CD4-positive, alpha-beta memory T cell (primary cell): ENCODE results near the gene DYSF. TPM values are rescaled to one million over a fixed set of nuclear protein-coding genes. Genes with fewer than 3 reads are reported as not detected.

ENCODE experiments used
- CTCF ChIA-PET: fragments of 350-600 bp; sonication (Branson Sonifier 250); formaldehyde crosslinking; loops from one replicate; lab custom pipeline; 2021; ENCODE audit warnings: inconsistent platforms; ENCODE audit not compliant: partially characterized antibody; lab: Charles Lee
- POLR2A ChIA-PET: fragments of 350-600 bp; sonication (Branson Sonifier 250); formaldehyde crosslinking; loops from one replicate; lab custom pipeline; 2021; ENCODE audit not compliant: partially characterized antibody; lab: Charles Lee
- DNase-seq, 5 donors: peaks; one replicate each; pipeline versions ENCODE4 v3.0.0 to v3.0.0-alpha.2; 2020 to 2022; ENCODE audit warnings: mixed read lengths in 1 of 5
- H3K27ac ChIP-seq: one replicate; pipeline ENCODE4 v1.7.0; 2013; ENCODE audit warnings: low read depth, low read length
- H3K27me3 ChIP-seq: 2 replicates; pipeline ENCODE4 v1.7.0; 2013; ENCODE audit warnings: mild to moderate bottlenecking, low read length, moderate library complexity; ENCODE audit not compliant: insufficient read depth
- H3K36me3 ChIP-seq: 2 replicates; pipeline ENCODE4 v1.7.0; 2013; ENCODE audit warnings: mild to moderate bottlenecking, low read length, moderate library complexity; ENCODE audit not compliant: insufficient read depth
- H3K4me1 ChIP-seq: 2 replicates; pipeline ENCODE4 v1.7.0; 2013; ENCODE audit warnings: mild to moderate bottlenecking, low read length, moderate library complexity; ENCODE audit not compliant: insufficient read depth
- H3K4me3 ChIP-seq, 2 donors: one replicate each; pipeline ENCODE4 v1.7.0; 2013; ENCODE audit warnings: low read length in 2 of 2, mild to moderate bottlenecking in 1 of 2
- H3K9me3 ChIP-seq, 2 donors: one replicate each; pipeline ENCODE4 v1.7.0; 2013; ENCODE audit warnings: low read length in 2 of 2, control low read depth in 1 of 2; ENCODE audit not compliant: control insufficient read depth in 1 of 2
- H3K27ac Mint-ChIP-seq, 7 donors: one replicate each; pipeline ENCODE4 v1.8.0; 2020 to 2021; ENCODE audit warnings: mixed read lengths in 7 of 7, mild to moderate bottlenecking in 6 of 7, inconsistent platforms in 3 of 7, moderate library complexity in 3 of 7
- H3K27me3 Mint-ChIP-seq, 2 donors: one replicate each; pipeline ENCODE4 v1.8.0; 2020 to 2021; ENCODE audit warnings: mixed read lengths in 2 of 2
- H3K36me3 Mint-ChIP-seq, 2 donors: one replicate each; pipeline ENCODE4 v1.8.0; 2020 to 2021; ENCODE audit warnings: mixed read lengths in 2 of 2, inconsistent platforms in 1 of 2, mild to moderate bottlenecking in 1 of 2
- H3K4me1 Mint-ChIP-seq, 4 donors: one replicate each; pipeline ENCODE4 v1.8.0; 2020 to 2021; ENCODE audit warnings: mixed read lengths in 4 of 4, mild to moderate bottlenecking in 1 of 4
- H3K4me3 Mint-ChIP-seq, 8 donors: one replicate each; pipeline ENCODE4 v1.8.0; 2020 to 2021; ENCODE audit warnings: mixed read lengths in 8 of 8, mild to moderate bottlenecking in 7 of 8, moderate library complexity in 6 of 8, inconsistent platforms in 3 of 8
- H3K9me3 Mint-ChIP-seq, 8 donors: one replicate each; pipeline ENCODE4 v1.8.0; 2020 to 2021; ENCODE audit warnings: mixed read lengths in 8 of 8, mild to moderate bottlenecking in 5 of 8, inconsistent platforms in 3 of 8, moderate library complexity in 1 of 8
- intact Hi-C: fragments of 100-400 bp; cut with micrococcal nuclease; formaldehyde crosslinking; loops from one replicate; pipeline ENCODE4 v1.15.1; 2023
- polyA plus RNA-seq, 2 donors: library from polyadenylated mRNA; unstranded; fragments of 300-500 nt; fragmentation: Illumina TruSeq; gene quantifications; one replicate each; pipeline ENCODE4 v1.2.3, GENCODE V29; 2021
- total RNA-seq, 2 experiments: library from RNA; stranded (reverse); gene quantifications; one replicate each; pipeline ENCODE4 v1.2.3, GENCODE V29; 2021

Gene DYSF
- total and polyA plus RNA-seq, 4 experiments from 2014 or later, result 0.28 to 0.49 TPM; not detected in 2

DNA sequence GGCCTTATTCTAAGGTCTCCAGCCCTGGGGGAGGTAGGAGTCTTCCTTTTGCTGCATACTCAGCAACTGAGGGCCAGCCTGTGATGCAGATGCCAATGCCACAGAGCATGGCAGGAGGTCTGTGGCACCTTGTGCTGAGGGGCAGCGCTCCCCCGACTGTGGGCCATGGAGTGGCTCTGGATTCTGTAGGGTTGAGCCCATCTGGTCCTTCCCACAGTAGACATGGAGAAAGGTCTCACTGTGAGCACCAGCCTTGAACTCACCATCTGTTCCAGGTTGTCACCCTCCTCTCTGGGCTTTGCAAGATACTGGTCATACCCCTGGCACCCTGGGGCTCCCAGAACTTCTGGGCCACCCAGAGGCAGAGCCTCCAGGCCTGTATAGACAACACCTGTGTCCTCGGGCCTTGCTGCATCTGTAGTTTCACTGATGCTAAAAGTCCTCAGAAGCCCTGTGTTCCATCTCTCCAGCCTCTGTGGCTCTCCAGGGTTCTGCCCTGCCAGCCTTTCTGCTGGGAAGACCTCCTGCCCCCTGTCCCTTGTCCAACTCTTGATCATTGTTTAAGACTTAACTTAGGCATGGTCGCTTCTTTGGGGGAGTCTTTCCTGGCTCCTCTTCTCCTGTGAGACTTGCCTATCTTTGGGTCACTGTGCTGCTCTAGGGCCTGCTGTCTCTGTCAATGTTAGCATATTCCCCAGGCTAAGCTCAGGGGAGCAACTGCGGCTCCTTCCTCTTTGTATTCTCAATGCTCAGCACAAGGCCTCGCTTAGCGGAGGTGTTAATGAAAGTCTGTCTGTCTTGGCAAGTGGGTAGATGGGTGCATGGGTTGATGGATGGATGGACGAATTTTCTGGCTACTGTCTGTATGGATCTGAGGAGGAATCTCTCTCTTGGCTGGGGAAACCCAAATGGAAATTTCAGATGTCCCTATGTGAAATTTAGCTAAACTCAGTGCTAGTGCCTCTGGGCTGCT, 160.9 kb downstream of the DYSF start:
- Histone ChIP-seq H3K4me1 (no peaks in the 10 kb centered on the region), H3K9me3 (no peaks in the 10 kb centered on the region), H3K27me3 (no peaks in the 10 kb centered on the region), H3K27ac (no peak overlapping the region), H3K4me3 (no peak overlapping the region), H3K36me3 (no peaks in the 10 kb centered on the region)
- H3K36me3 Mint-ChIP-seq, result no peaks in the 10 kb centered on the region
- H3K27ac Mint-ChIP-seq, result no peak overlapping the region
- H3K4me1 Mint-ChIP-seq, result no peaks in the 10 kb centered on the region
- CTCF ChIA-PET, result no interaction called here
- no peak overlapping the region for H3K4me3 Mint-ChIP-seq
- peaks cover 7 to 12% of the 10 kb centered on the region in 2 donors for H3K27me3 Mint-ChIP-seq
- no peak for DNase-seq
- POLR2A ChIA-PET, result no interaction called here
- H3K9me3 Mint-ChIP-seq, result no peaks in the 10 kb centered on the region
- intact Hi-C loops, result no loop called here

DNA sequence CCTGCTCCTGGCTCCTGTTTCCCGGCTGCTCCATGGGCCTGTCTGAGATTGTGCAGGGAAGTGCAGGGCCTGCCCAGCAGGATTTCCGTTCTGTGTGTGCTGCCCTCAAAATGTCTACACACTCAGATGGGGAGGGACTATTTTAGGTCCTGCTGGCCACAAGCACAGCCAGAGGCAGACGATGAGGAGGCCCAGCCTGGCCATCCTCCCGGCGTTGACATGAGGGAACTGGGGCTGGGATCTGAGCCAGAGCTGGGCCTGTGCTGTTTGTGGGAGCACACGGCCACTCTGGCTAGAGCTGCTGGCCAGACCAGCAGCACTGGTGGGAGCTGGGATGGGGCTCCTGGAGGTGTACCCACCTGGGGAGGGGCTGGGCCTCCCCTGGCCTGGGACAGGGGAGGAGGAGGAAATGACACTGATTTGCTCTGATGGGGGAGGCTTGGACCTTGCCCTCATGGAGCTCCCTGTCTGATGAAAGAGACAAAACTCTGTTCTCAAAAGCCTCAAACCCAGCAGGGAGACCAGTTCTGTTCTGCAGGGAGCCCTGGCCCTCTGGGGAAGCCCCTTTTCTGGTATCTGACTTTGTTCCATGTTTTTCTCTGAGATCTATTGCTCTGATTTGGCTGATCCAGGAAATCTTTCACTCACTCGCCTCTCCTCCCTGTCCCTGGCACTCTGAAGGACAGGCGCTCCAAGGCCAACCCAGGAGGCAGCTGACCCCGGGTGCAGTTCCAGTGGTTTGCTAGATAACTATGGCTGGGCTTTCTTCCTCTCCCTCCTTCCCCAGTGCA, 161.8 kb downstream of the DYSF start:
- intact Hi-C loops, result no loop called here
- no peak overlapping the region for H3K4me3 Mint-ChIP-seq
- no peaks in the 10 kb centered on the region for H3K9me3 ChIP-seq

DNA sequence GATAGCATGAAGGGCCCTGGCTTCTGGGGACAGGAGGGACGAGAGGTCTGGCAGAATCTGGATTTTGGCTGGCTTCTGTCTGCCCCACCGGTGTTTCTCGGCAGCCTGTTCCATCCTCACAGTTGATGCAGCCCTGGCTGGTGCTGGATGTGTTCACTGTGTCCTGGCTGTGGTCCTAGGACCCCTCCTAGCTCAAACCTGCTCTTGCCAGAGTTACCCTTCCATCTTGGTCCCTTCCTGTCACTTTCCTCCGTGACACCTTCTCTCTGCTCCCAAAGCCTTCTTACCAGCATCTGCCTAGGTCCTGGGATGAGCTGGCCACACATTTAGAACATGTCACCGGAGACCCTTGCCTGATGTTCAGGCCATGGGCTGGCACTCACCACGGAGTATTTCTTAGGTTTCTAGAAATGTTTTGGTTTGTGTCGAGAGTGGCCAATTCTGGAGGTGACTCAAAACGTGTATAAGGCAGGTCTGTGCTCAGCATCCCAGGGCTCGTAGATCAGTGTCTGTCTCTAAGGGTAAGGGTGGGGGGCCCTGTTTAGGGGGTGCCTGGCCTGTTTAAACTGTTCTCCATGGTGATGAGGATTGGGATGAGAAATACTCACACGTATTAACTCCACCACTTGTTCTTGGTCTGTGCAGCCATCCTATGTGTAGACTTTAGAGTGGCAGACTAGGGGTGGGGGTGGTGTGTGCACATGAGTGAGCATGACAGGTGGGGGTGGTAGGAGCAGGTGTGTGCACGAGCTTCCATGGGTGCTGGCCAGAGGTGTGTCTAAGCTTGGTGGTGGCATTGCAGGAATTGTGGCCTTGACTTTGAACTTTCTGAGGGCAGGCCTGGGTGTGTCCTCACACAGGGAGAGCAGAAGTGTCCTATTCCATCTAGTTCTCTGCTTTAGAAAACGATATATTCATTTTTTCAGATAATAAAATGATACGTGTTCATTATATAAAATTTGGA, 162.7 kb downstream of the DYSF start:
- Mint-ChIP-seq H3K9me3 (no peaks in the 10 kb centered on the region), H3K27ac (peak overlapping the region in 1 of 7 donors; percentile 64), H3K4me3 (no peak overlapping the region), H3K4me1 (no peaks in the 10 kb centered on the region), H3K27me3 (peaks cover 7 to 12% of the 10 kb centered on the region in 2 donors), H3K36me3 (no peaks in the 10 kb centered on the region)
- H3K27ac ChIP-seq, result no peak overlapping the region
- ChIA-PET POLR2A (no interaction called here), CTCF (no interaction called here)
- H3K4me1 ChIP-seq, result no peaks in the 10 kb centered on the region
- no peaks in the 10 kb centered on the region for H3K27me3 ChIP-seq
- H3K36me3 ChIP-seq, result no peaks in the 10 kb centered on the region
- H3K9me3 ChIP-seq, result no peaks in the 10 kb centered on the region
- DNase-seq, result no peak
- no peak overlapping the region for H3K4me3 ChIP-seq
- intact Hi-C loops, result no loop called here

More for the DNA sequence above, 161.8 kb downstream of the DYSF start:
- no peaks in the 10 kb centered on the region for H3K27me3 ChIP-seq
- no peak overlapping the region for H3K27ac ChIP-seq
- Mint-ChIP-seq H3K4me1 (no peaks in the 10 kb centered on the region), H3K9me3 (no peaks in the 10 kb centered on the region), H3K27me3 (peaks cover 7 to 12% of the 10 kb centered on the region in 2 donors), H3K36me3 (no peaks in the 10 kb centered on the region), H3K27ac (no peak overlapping the region)
- POLR2A ChIA-PET, result no interaction called here
- no peak overlapping the region for H3K4me3 ChIP-seq
- H3K36me3 ChIP-seq, result no peaks in the 10 kb centered on the region
- H3K4me1 ChIP-seq, result no peaks in the 10 kb centered on the region
- CTCF ChIA-PET, result no interaction called here
- no peak for DNase-seq

DNA sequence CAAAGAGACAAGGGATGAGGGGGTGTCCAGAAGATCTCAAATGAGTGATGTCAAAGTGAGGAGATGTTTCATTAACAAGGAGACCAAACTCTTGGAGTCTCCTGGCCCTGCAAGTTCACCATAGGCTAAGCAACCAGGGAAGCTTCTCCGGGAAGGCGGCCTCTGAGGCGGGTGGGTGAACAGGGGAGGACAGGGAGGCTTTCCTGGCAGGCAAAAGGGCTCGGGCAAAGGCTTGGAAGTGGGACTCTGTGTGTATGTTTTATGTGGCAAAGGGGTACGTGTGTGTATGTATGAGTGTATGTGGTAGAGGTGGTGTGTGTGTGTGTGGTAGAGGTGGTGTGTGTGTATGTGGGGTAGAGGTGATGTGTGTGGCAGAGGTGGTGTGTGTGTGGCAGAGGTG, 163.9 kb downstream of the DYSF start:
- H3K9me3 ChIP-seq, result no peaks in the 10 kb centered on the region
- POLR2A ChIA-PET, result no interaction called here
- no peaks in the 10 kb centered on the region for H3K36me3 ChIP-seq
- no peaks in the 10 kb centered on the region for H3K27me3 ChIP-seq
- no peaks in the 10 kb centered on the region for H3K4me1 ChIP-seq
- Mint-ChIP-seq H3K9me3 (no peaks in the 10 kb centered on the region), H3K4me3 (no peak overlapping the region), H3K27ac (no peak overlapping the region), H3K27me3 (peaks cover 7 to 12% of the 10 kb centered on the region in 2 donors), H3K4me1 (no peaks in the 10 kb centered on the region), H3K36me3 (no peaks in the 10 kb centered on the region)
- CTCF ChIA-PET, result no interaction called here
- intact Hi-C loops, result no loop called here
- H3K27ac ChIP-seq, result no peak overlapping the region
- no peak overlapping the region for H3K4me3 ChIP-seq
- no peak for DNase-seq

DNA sequence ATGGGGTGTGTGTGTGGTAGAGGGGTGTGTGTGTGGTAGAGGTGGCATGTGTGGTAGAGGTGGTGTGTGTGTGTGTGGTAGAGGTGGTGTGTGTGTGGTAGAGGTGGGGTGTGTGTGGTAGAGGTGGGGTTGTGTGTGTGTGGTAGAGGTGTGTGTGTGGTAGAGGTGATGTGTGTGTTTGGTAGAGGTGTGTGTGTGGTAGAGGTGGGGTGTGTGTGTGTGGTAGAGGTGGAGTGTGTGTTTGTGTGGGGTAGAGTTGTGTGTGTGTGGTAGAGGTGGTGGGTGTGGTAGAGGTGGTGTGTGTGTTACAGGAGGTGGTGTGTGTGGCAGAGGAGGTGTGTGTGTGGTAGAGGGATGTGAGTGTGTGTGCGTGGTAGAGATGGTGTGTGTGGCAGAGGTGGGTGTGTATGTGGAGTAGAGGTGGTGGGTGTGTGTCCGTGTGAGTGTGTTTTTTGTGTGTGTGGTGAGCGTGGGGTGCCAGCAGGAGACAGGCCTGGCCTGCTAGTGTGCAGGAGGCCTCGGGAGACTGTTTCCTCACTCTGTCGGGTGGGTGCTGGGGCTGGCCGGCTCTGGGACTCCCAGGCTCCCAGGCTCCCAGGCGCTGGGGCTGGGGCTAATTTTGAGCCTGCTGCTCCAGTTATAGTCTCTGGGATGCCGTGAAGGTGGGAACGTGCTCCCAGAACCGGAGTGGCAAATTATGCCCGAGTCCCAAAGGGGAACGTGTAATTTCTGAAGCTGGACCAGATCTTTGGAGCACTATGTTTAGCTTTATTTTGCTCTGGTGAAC, 165.2 kb downstream of the DYSF start:
- no peak overlapping the region for H3K27ac ChIP-seq
- Mint-ChIP-seq H3K4me1 (no peaks in the 10 kb centered on the region), H3K9me3 (no peaks in the 10 kb centered on the region), H3K4me3 (no peak overlapping the region), H3K36me3 (no peaks in the 10 kb centered on the region), H3K27ac (no peak overlapping the region), H3K27me3 (peaks cover 7 to 12% of the 10 kb centered on the region in 2 donors)
- intact Hi-C loops, result no loop called here
- H3K27me3 ChIP-seq, result no peaks in the 10 kb centered on the region
- no peak for DNase-seq
- H3K4me3 ChIP-seq, result no peak overlapping the region
- H3K36me3 ChIP-seq, result no peaks in the 10 kb centered on the region
- CTCF ChIA-PET, result no interaction called here
- no peaks in the 10 kb centered on the region for H3K9me3 ChIP-seq
- POLR2A ChIA-PET, result no interaction called here
- H3K4me1 ChIP-seq, result no peaks in the 10 kb centered on the region

DNA sequence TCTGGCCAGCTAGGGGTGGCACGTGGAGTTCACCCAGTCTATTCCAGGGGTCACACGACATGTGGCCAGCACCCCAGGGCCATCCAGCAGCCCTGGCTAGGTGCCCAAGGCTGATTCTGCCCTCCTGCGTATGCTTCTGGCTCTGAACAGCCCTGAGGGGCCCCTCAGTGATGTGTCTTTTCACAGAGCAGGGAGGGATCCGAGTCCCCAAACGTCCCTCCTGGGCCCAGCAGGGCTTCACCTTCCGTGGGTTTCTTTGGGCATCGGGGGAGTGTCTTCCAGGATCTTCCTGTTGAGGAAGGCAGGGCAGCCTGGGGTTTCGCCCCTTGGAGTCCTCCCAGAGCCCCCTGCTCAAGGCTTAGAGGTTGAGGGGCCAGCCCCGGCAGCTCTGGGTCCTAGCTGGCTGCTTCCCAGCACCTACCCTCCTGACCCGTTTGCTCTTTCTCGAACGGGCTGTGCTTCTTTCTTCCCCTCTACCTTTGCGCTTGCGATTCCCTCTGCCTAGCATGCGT, 165.9 kb downstream of the DYSF start:
- Histone ChIP-seq H3K36me3 (no peaks in the 10 kb centered on the region), H3K4me3 (no peak overlapping the region), H3K4me1 (no peaks in the 10 kb centered on the region), H3K9me3 (no peaks in the 10 kb centered on the region), H3K27ac (no peak overlapping the region), H3K27me3 (no peaks in the 10 kb centered on the region)
- Mint-ChIP-seq H3K4me1 (no peaks in the 10 kb centered on the region), H3K9me3 (no peaks in the 10 kb centered on the region), H3K36me3 (no peaks in the 10 kb centered on the region), H3K27ac (no peak overlapping the region), H3K27me3 (peaks cover 7 to 12% of the 10 kb centered on the region in 2 donors), H3K4me3 (no peak overlapping the region)
- DNase-seq, result no peak
- intact Hi-C loops, result no loop called here
- CTCF ChIA-PET, result no interaction called here
- POLR2A ChIA-PET, result no interaction called here
